WI38 (cell line): Measurements from ENCODE around the gene GPAT3.
"Not testable (repeated sequence)": the region's sequence is repeated elsewhere in the genome, so short reads cannot be mapped to it uniquely, and the experiment has no call there.

Source experiments
- H3K4me3 ChIP-seq: 2 replicates; pipeline ENCODE4 v1.5.1; 2011; ENCODE audit warnings: low read depth, mild to moderate bottlenecking, control low read depth, low read length
- CTCF ChIP-seq: IDR thresholded peaks from 2 replicates; pipeline ENCODE4 v1.5.1; 2012; ENCODE audit warnings: low read depth, mild to moderate bottlenecking, control low read depth, low read length

Gene GPAT3

GRCh38 chr4:83535520-83536361 is at the start of gene GPAT3:
GPAT3 (plus strand) TSS chr4:83536108; CDS start chr4:83536623, 515 bp downstream.
- peak within 1 kb of the TSS; percentile 69 for H3K4me3 ChIP-seq
- no peak for TF ChIP-seq CTCF

- no peak for TF ChIP-seq CTCF
- no peak overlapping the region for H3K4me3 ChIP-seq
These were observed 49.3 kb upstream of the GPAT3 start for GRCh38 chr4:83486457-83487129.

- H3K4me3 ChIP-seq = no peak overlapping the region
- TF ChIP-seq CTCF = no peak
These were observed 46.1 kb upstream of the GPAT3 start for GRCh38 chr4:83489711-83490326.

GRCh38 chr4:83490876-83491450 is 44.9 kb upstream of the GPAT3 start:
- no peak overlapping the region for H3K4me3 ChIP-seq
- peak; percentile 85 for TF ChIP-seq CTCF

- not testable (repeated sequence) for H3K4me3 ChIP-seq
These were observed 39.6 kb upstream of the GPAT3 start for GRCh38 chr4:83496085-83496917.

- H3K4me3 ChIP-seq = no peak overlapping the region
- no peak for TF ChIP-seq CTCF
These were observed 37.7 kb upstream of the GPAT3 start for GRCh38 chr4:83498187-83498586.

GRCh38 chr4:83501671-83502070 is 34.2 kb upstream of the GPAT3 start:
- not testable (repeated sequence) for H3K4me3 ChIP-seq
